Fibroblast of lung (primary cell): Measurements from ENCODE around the gene PMF1. TPM values are rescaled to one million over a fixed set of nuclear protein-coding genes. Genes with fewer than 3 reads are reported as not detected.

Experiments
- DNase-seq, 2 donors: peaks; one replicate each; pipeline versions ENCODE4 v3.0.0 to v3.0.0-alpha.2; 2010; ENCODE audit warnings: low read depth in 2 of 2
- H2AFZ ChIP-seq: 2 replicates; pipeline ENCODE4 v1.5.1; 2012; ENCODE audit warnings: low read length, control low read depth, inconsistent platforms
- H3K27ac ChIP-seq: 2 replicates; pipeline ENCODE4 v1.5.1; 2011; ENCODE audit warnings: low read length, control low read depth; ENCODE audit not compliant: insufficient read depth
- H3K27me3 ChIP-seq: 2 replicates; pipeline ENCODE4 v1.5.1; 2011; ENCODE audit warnings: mild to moderate bottlenecking, low read length; ENCODE audit not compliant: control insufficient read depth, insufficient read depth
- H3K36me3 ChIP-seq: 2 replicates; pipeline ENCODE4 v1.5.1; 2011; ENCODE audit warnings: low read length; ENCODE audit not compliant: control insufficient read depth, insufficient read depth
- H3K4me1 ChIP-seq: 2 replicates; pipeline ENCODE4 v1.5.1; 2011; ENCODE audit warnings: low read length; ENCODE audit not compliant: control insufficient read depth, insufficient read depth; ENCODE audit errors: extremely low read depth
- H3K4me2 ChIP-seq: 2 replicates; pipeline ENCODE4 v1.5.1; 2011; ENCODE audit warnings: low read length, control low read depth; ENCODE audit not compliant: insufficient read depth; ENCODE audit errors: extremely low read depth
- H3K4me3 ChIP-seq, 4 experiments: fragments of 200-600 bp in 1 of 4; sonication (generic) in 1 of 4; replicated peaks in 1 of 4; 2 replicates each; pipeline ENCODE4 v1.5.1; 2011 to 2016; ENCODE audit warnings: low read length in 4 of 4, low read depth in 3 of 4, mild to moderate bottlenecking in 3 of 4, control low read depth in 2 of 4, inconsistent platforms in 1 of 4, mixed read lengths in 1 of 4; ENCODE audit not compliant: insufficient read depth in 1 of 4; ENCODE audit errors: control extremely low read depth in 1 of 4
- H3K79me2 ChIP-seq: 2 replicates; pipeline ENCODE4 v1.5.1; 2012; ENCODE audit warnings: mild to moderate bottlenecking, low read length, inconsistent platforms; ENCODE audit not compliant: control insufficient read depth, insufficient read depth
- H3K9ac ChIP-seq: 2 replicates; pipeline ENCODE4 v1.5.1; 2011; ENCODE audit warnings: mild to moderate bottlenecking, low read length, control low read depth; ENCODE audit not compliant: insufficient read depth
- H3K9me3 ChIP-seq: 2 replicates; pipeline ENCODE4 v1.5.1; 2012; ENCODE audit warnings: low read depth, low read length; ENCODE audit not compliant: control insufficient read depth, insufficient read depth
- H4K20me1 ChIP-seq: 2 replicates; pipeline ENCODE4 v1.5.1; 2011; ENCODE audit warnings: low read length; ENCODE audit not compliant: control insufficient read depth, insufficient read depth; ENCODE audit errors: extremely low read depth
- CTCF ChIP-seq, 2 donors: IDR thresholded peaks in 1 of 2; conservative IDR thresholded peaks in 1 of 2; 1 replicate in 1 of 2; 2 replicates in 1 of 2; pipeline ENCODE4 v1.5.1; 2011 to 2012; ENCODE audit warnings: low read length in 2 of 2, control low read depth in 1 of 2, inconsistent platforms in 1 of 2, low read depth in 1 of 2, mild to moderate bottlenecking in 1 of 2
- EZH2 ChIP-seq: IDR thresholded peaks from 2 replicates; pipeline ENCODE4 v1.5.1; 2012; ENCODE audit warnings: low read length, control low read depth, mild to moderate bottlenecking; ENCODE audit errors: missing control alignments
- polyA plus RNA-seq, 2 donors: library from polyadenylated mRNA; depleted of rRNA in 1 of 2; stranded (reverse) in 1 of 2; unstranded in 1 of 2; fragments of >200 nt; gene quantifications; 2 replicates each; pipeline ENCODE4 v1.2.1, GENCODE V29; 2011 to 2012; ENCODE audit warnings: missing spikeins in 1 of 2
- total RNA-seq: library from RNA; depleted of rRNA; stranded (reverse); fragments of >200 nt; gene quantifications from 2 replicates; pipeline ENCODE4 v1.2.1, GENCODE V29; 2014

PMF1 gene
- total and polyA plus RNA-seq, 2 donors (not counting 1 experiment from before 2014, with no cell fraction given), result 24.1 to 46.8 TPM

- Histone ChIP-seq H3K27ac (no peak overlapping the region), H3K4me3 (no peak overlapping the region), H4K20me1 (no peaks in the 10 kb centered on the region), H3K79me2 (peaks cover 46% of the 10 kb centered on the region), H3K4me2 (no peak overlapping the region), H3K27me3 (no peaks in the 10 kb centered on the region), H3K9ac (no peak overlapping the region), H2AFZ (no peak overlapping the region), H3K9me3 (no peaks in the 10 kb centered on the region), H3K4me1 (no peaks in the 10 kb centered on the region), H3K36me3 (peaks cover 6% of the 10 kb centered on the region)
- DNase-seq, result no peak
- TF ChIP-seq CTCF (conservative IDR thresholded peaks at IDR 0.05 in 1 of 2, IDR thresholded peaks at IDR 0.05 in 1 of 2; ENCODE audit: low read depth in 1 of 2, low read length in 2 of 2) (no peak), EZH2 (no peak)
Measured at GRCh38 chr1:156200044-156200443, 12.8 kb upstream of the PMF1 start.

GRCh38 chr1:156203331-156203730 lies 9.5 kb upstream of the PMF1 start:
- H4K20me1 ChIP-seq, result no peaks in the 10 kb centered on the region
- peaks cover 20% of the 10 kb centered on the region for H3K79me2 ChIP-seq
- no peaks in the 10 kb centered on the region for H3K27me3 ChIP-seq
- no peak overlapping the region for H3K27ac ChIP-seq
- DNase-seq, result peak in 1 of 2 donors; percentile 81
- no peak overlapping the region for H3K9ac ChIP-seq
- H3K9me3 ChIP-seq, result no peaks in the 10 kb centered on the region
- no peak overlapping the region for H2AFZ ChIP-seq
- no peaks in the 10 kb centered on the region for H3K4me1 ChIP-seq
- TF ChIP-seq EZH2 (no peak), CTCF (conservative IDR thresholded peaks at IDR 0.05 in 1 of 2, IDR thresholded peaks at IDR 0.05 in 1 of 2; ENCODE audit: low read depth in 1 of 2, low read length in 2 of 2) (no peak)
- no peak overlapping the region for H3K4me3 ChIP-seq
- H3K4me2 ChIP-seq, result no peak overlapping the region
- peaks cover 6% of the 10 kb centered on the region for H3K36me3 ChIP-seq

GRCh38 chr1:156204686-156205085 lies 8.1 kb upstream of the PMF1 start:
- Histone ChIP-seq H3K4me3 (no peak overlapping the region), H3K9me3 (no peaks in the 10 kb centered on the region), H3K4me2 (no peak overlapping the region), H3K9ac (no peak overlapping the region), H3K4me1 (no peaks in the 10 kb centered on the region), H3K27me3 (no peaks in the 10 kb centered on the region), H2AFZ (no peak overlapping the region), H4K20me1 (no peaks in the 10 kb centered on the region), H3K36me3 (peaks cover 5% of the 10 kb centered on the region), H3K79me2 (peaks cover 9% of the 10 kb centered on the region), H3K27ac (no peak overlapping the region)
- no peak for TF ChIP-seq CTCF (conservative IDR thresholded peaks at IDR 0.05 in 1 of 2, IDR thresholded peaks at IDR 0.05 in 1 of 2; ENCODE audit: low read depth in 1 of 2, low read length in 2 of 2)
- TF ChIP-seq EZH2, result no peak
- no peak for DNase-seq
